CD4-positive, alpha-beta T cell (primary cell): Measurements from ENCODE around the gene HABP2. TPM values are rescaled to one million over a fixed set of nuclear protein-coding genes. Genes with fewer than 3 reads are reported as not detected.

Experiments used
- ATAC-seq: fragments of 200-7000 bp; cut with Tn5 transposase; one replicate; pipeline ENCODE4 v1.10.0; 2022; ENCODE audit warnings: mild to moderate bottlenecking; ENCODE audit not compliant: poor library complexity
- CTCF ChIA-PET: fragments of 350-600 bp; sonication (Branson Sonifier 250); formaldehyde crosslinking; loops from one replicate; lab custom pipeline; 2021; ENCODE audit warnings: antibody characterized with exemption, inconsistent platforms; lab: Charles Lee
- POLR2A ChIA-PET: fragments of 350-600 bp; sonication (Branson Sonifier 250); formaldehyde crosslinking; loops from one replicate; lab custom pipeline; 2021; ENCODE audit warnings: antibody characterized with exemption, inconsistent platforms; lab: Charles Lee
- DNase-seq, 14 experiments: peaks; one replicate each; pipeline ENCODE4 v3.0.0-alpha.2; 2013 to 2020; ENCODE audit warnings: mixed read lengths in 2 of 14
- H3K27ac ChIP-seq, 2 donors: one replicate each; pipeline versions ENCODE4 v1.5.1 to v1.7.0; 2013; ENCODE audit warnings: low read length in 2 of 2, low read depth in 1 of 2, mild to moderate bottlenecking in 1 of 2
- H3K27me3 ChIP-seq, 2 experiments: 1 replicate in 1 of 2; 2 replicates in 1 of 2; pipeline versions ENCODE4 v1.6.1 to v1.7.0; 2013; ENCODE audit warnings: low read length in 2 of 2, control low read depth in 1 of 2, mild to moderate bottlenecking in 1 of 2, moderate library complexity in 1 of 2; ENCODE audit not compliant: insufficient read depth in 2 of 2, control insufficient read depth in 1 of 2
- H3K36me3 ChIP-seq: one replicate; pipeline ENCODE4 v1.6.1; 2013; ENCODE audit warnings: low read length, control low read depth; ENCODE audit not compliant: insufficient read depth
- H3K4me1 ChIP-seq: one replicate; pipeline ENCODE4 v1.6.1; 2013; ENCODE audit warnings: low read length, control low read depth; ENCODE audit not compliant: insufficient read depth
- H3K4me3 ChIP-seq: one replicate; pipeline ENCODE4 v1.5.1; 2013; ENCODE audit warnings: mild to moderate bottlenecking, low read length, moderate library complexity
- H3K9me3 ChIP-seq, 2 experiments: 1 replicate in 1 of 2; 2 replicates in 1 of 2; pipeline versions ENCODE4 v1.6.1 to v1.7.0; 2013; ENCODE audit warnings: low read length in 2 of 2, mild to moderate bottlenecking in 2 of 2, control low read depth in 1 of 2, moderate library complexity in 1 of 2; ENCODE audit not compliant: control insufficient read depth in 1 of 2, insufficient read depth in 1 of 2
- H3K27ac Mint-ChIP-seq: one replicate; pipeline ENCODE4 v1.8.0; 2020; ENCODE audit warnings: mixed read lengths
- H3K27me3 Mint-ChIP-seq: one replicate; pipeline ENCODE4 v1.8.0; 2021; ENCODE audit warnings: mixed read lengths
- H3K36me3 Mint-ChIP-seq: one replicate; pipeline ENCODE4 v1.8.0; 2021; ENCODE audit warnings: low read depth, mixed read lengths
- H3K4me1 Mint-ChIP-seq: one replicate; pipeline ENCODE4 v1.8.0; 2021; ENCODE audit warnings: low read depth, mixed read lengths
- H3K4me3 Mint-ChIP-seq: one replicate; pipeline ENCODE4 v1.8.0; 2020; ENCODE audit warnings: mild to moderate bottlenecking, mixed read lengths
- H3K9me3 Mint-ChIP-seq: one replicate; pipeline ENCODE4 v1.8.0; 2020; ENCODE audit warnings: mixed read lengths
- intact Hi-C, 2 experiments: fragments of 100-400 bp; cut with DNase I in 1 of 2; cut with micrococcal nuclease in 1 of 2; formaldehyde crosslinking; loops; one replicate each; pipeline versions ENCODE4 v1.15.1 to v1.9.0; 2023 to 2025; cut with DNase I, micrococcal nuclease
- polyA plus RNA-seq, 2 donors: library from polyadenylated mRNA; unstranded; fragments of 120-200 nt; gene quantifications; one replicate each; pipeline ENCODE4 v1.2.1, GENCODE V29; 2013
- total RNA-seq, 174 experiments: library from RNA in 2 of 174; stranded (reverse) in 2 of 174; gene quantifications; one replicate each; pipeline ENCODE4 v1.2.3 and lab custom pipeline; 2021 to 2026
- TF ChIP-seq, protein P1 (sequence below): fragments of 200-600 bp; IDR thresholded peaks from one replicate; pipeline ENCODE4 v1.8.0; 2022; ENCODE audit warnings: antibody characterized with exemption, mild to moderate bottlenecking

The HABP2 gene
- total RNA-seq = not detected
- not detected for polyA plus RNA-seq (2013, experiment 1 of 2)
- not detected for polyA plus RNA-seq (2013, experiment 2 of 2)
- 0 to 0.13 (median 0) reads per million in 172 experiments for total RNA-seq (lab: John Stamatoyannopoulos, UW)

GRCh38 chr10:113552701-113553100 lies at the start of gene HABP2:
Gene HABP2, plus strand, starts transcription at chr10:113553053. Its CDS starts 69 bp downstream, at chr10:113553122.
- CTCF ChIA-PET = no interaction called here
- Mint-ChIP-seq H3K27ac (no peak within 1 kb of the TSS), H3K9me3 (no peaks in the 10 kb centered on the region), H3K4me3 (no peak within 1 kb of the TSS), H3K27me3 (peaks cover 34% of the 10 kb centered on the region), H3K36me3 (no peaks in the 10 kb centered on the region), H3K4me1 (no peaks in the 10 kb centered on the region)
- POLR2A ChIA-PET = no interaction called here
- TF ChIP-seq, protein P1, sequence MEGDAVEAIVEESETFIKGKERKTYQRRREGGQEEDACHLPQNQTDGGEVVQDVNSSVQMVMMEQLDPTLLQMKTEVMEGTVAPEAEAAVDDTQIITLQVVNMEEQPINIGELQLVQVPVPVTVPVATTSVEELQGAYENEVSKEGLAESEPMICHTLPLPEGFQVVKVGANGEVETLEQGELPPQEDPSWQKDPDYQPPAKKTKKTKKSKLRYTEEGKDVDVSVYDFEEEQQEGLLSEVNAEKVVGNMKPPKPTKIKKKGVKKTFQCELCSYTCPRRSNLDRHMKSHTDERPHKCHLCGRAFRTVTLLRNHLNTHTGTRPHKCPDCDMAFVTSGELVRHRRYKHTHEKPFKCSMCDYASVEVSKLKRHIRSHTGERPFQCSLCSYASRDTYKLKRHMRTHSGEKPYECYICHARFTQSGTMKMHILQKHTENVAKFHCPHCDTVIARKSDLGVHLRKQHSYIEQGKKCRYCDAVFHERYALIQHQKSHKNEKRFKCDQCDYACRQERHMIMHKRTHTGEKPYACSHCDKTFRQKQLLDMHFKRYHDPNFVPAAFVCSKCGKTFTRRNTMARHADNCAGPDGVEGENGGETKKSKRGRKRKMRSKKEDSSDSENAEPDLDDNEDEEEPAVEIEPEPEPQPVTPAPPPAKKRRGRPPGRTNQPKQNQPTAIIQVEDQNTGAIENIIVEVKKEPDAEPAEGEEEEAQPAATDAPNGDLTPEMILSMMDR = no peak
- H3K4me3 ChIP-seq = no peak within 1 kb of the TSS
- H3K36me3 ChIP-seq = no peaks in the 10 kb centered on the region
- H3K27me3 ChIP-seq = peaks cover 2 to 7% of the 10 kb centered on the region in 2 experiments
- no peak for ATAC-seq
- no peaks in the 10 kb centered on the region for H3K4me1 ChIP-seq
- no peak within 1 kb of the TSS for H3K27ac ChIP-seq
- no peaks in the 10 kb centered on the region for H3K9me3 ChIP-seq
- DNase-seq = no peak
- intact Hi-C loops = no loop called here

GRCh38 chr10:113503930-113504329 lies 48.9 kb upstream of the HABP2 start:
- Mint-ChIP-seq H3K36me3 (no peaks in the 10 kb centered on the region), H3K9me3 (no peaks in the 10 kb centered on the region), H3K27ac (no peak overlapping the region), H3K4me3 (no peak overlapping the region), H3K27me3 (peaks cover 8% of the 10 kb centered on the region), H3K4me1 (no peaks in the 10 kb centered on the region)
- H3K9me3 ChIP-seq = no peaks in the 10 kb centered on the region
- no peaks in the 10 kb centered on the region for H3K4me1 ChIP-seq
- no peak overlapping the region for H3K27ac ChIP-seq
- TF ChIP-seq, protein P1 = no peak
- no peak overlapping the region for H3K4me3 ChIP-seq
- CTCF ChIA-PET = no interaction called here
- DNase-seq (peak in 2 of 14 experiments; percentile 4), ATAC-seq (no peak)
- intact Hi-C loops = no loop called here
- H3K36me3 ChIP-seq = no peaks in the 10 kb centered on the region
- POLR2A ChIA-PET = no interaction called here
- no peaks in the 10 kb centered on the region for H3K27me3 ChIP-seq

GRCh38 chr10:113504423-113504822 lies 48.4 kb upstream of the HABP2 start:
- Histone ChIP-seq H3K4me1 (no peaks in the 10 kb centered on the region), H3K9me3 (no peaks in the 10 kb centered on the region), H3K4me3 (no peak overlapping the region), H3K36me3 (no peaks in the 10 kb centered on the region), H3K27ac (no peak overlapping the region), H3K27me3 (no peaks in the 10 kb centered on the region)
- POLR2A ChIA-PET = no interaction called here
- Mint-ChIP-seq H3K27ac (no peak overlapping the region), H3K27me3 (peaks cover 4% of the 10 kb centered on the region), H3K9me3 (no peaks in the 10 kb centered on the region), H3K4me1 (no peaks in the 10 kb centered on the region), H3K4me3 (no peak overlapping the region), H3K36me3 (no peaks in the 10 kb centered on the region)
- DNase-seq (no peak), ATAC-seq (no peak)
- intact Hi-C loops = no loop called here
- TF ChIP-seq, protein P1 = no peak
- CTCF ChIA-PET = no interaction called here
